Uterus (tissue), 4 donors: ENCODE measurements around the gene UNC13B. TPM values are rescaled to one million over a fixed set of nuclear protein-coding genes. Genes with fewer than 3 reads are reported as not detected.

Experiments used
- DNase-seq, 2 donors: peaks; one replicate each; pipeline ENCODE4 v3.0.0-alpha.2; 2019 to 2020
- H3K27ac ChIP-seq, 2 donors: fragments of 200-600 bp; sonication (generic); 1 replicate in 1 of 2; 2 replicates in 1 of 2; pipeline ENCODE4 v1.5.1; 2016 to 2018
- H3K27me3 ChIP-seq, 2 donors: fragments of 200-600 bp; sonication (generic); one replicate each; pipeline ENCODE4 v1.5.1; 2018 to 2019; ENCODE audit warnings: control low read depth in 1 of 2
- H3K36me3 ChIP-seq, 2 donors: fragments of 200-600 bp; sonication (generic); one replicate each; pipeline ENCODE4 v1.5.1; 2019; ENCODE audit warnings: control low read depth in 1 of 2
- H3K4me1 ChIP-seq, 2 donors: fragments of 200-600 bp; sonication (generic); one replicate each; pipeline ENCODE4 v1.5.1; 2018 to 2019; ENCODE audit warnings: control low read depth in 1 of 2
- H3K4me3 ChIP-seq, 2 donors: fragments of 200-600 bp; sonication (generic); 1 replicate in 1 of 2; 2 replicates in 1 of 2; pipeline ENCODE4 v1.5.1; 2018 to 2019; ENCODE audit warnings: mild to moderate bottlenecking in 1 of 2
- H3K9me3 ChIP-seq, 2 donors: fragments of 200-600 bp; sonication (generic); one replicate each; pipeline ENCODE4 v1.5.1; 2019; ENCODE audit warnings: control low read depth in 1 of 2
- POLR2A ChIP-seq, 2 donors: fragments of 450-650 bp; IDR thresholded peaks; one replicate each; pipeline ENCODE4 v1.6.1; 2016; ENCODE audit warnings: antibody characterized with exemption in 2 of 2, mild to moderate bottlenecking in 1 of 2, moderate library complexity in 1 of 2
- intact Hi-C: fragments of 100-400 bp; cut with DNase I; formaldehyde crosslinking; loops from one replicate; pipeline ENCODE4 v1.15.1; 2023; ENCODE audit warnings: low total_unique reads
- total RNA-seq, 4 donors: library from RNA; depleted of rRNA in 3 of 4; stranded (reverse); fragments of >200 nt in 3 of 4; gene quantifications; one replicate each; pipeline versions ENCODE4 v1.1.0 to v1.2.4, GENCODE V29; 2014 to 2023
- TF ChIP-seq, protein P1 (sequence below), 4 experiments: fragments of 200-600 bp in 2 of 4; fragments of 450-650 bp in 2 of 4; sonication (generic) in 2 of 4; IDR thresholded peaks; one replicate each; pipeline ENCODE4 v1.5.1; 2016 to 2019; ENCODE audit warnings: antibody characterized with exemption in 4 of 4, mild to moderate bottlenecking in 2 of 4, moderate library complexity in 1 of 4
- donor health status: DM: yes; HTN: yes; CAD: no.

The UNC13B gene
- total RNA-seq, 4 donors from 2014 or later: 11.2 to 37.1 (median 14.6) TPM

GRCh38 chr9:35226651-35227050, 64.8 kb downstream of the UNC13B start:
- H3K9me3 ChIP-seq: no peaks in the 10 kb centered on the region
- H3K4me1 ChIP-seq: no peaks in the 10 kb centered on the region
- H3K27ac ChIP-seq: no peak overlapping the region
- no peak for TF ChIP-seq POLR2A (IDR thresholded peaks at IDR 0.05)
- TF ChIP-seq, protein P1, sequence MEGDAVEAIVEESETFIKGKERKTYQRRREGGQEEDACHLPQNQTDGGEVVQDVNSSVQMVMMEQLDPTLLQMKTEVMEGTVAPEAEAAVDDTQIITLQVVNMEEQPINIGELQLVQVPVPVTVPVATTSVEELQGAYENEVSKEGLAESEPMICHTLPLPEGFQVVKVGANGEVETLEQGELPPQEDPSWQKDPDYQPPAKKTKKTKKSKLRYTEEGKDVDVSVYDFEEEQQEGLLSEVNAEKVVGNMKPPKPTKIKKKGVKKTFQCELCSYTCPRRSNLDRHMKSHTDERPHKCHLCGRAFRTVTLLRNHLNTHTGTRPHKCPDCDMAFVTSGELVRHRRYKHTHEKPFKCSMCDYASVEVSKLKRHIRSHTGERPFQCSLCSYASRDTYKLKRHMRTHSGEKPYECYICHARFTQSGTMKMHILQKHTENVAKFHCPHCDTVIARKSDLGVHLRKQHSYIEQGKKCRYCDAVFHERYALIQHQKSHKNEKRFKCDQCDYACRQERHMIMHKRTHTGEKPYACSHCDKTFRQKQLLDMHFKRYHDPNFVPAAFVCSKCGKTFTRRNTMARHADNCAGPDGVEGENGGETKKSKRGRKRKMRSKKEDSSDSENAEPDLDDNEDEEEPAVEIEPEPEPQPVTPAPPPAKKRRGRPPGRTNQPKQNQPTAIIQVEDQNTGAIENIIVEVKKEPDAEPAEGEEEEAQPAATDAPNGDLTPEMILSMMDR (IDR thresholded peaks at IDR 0.05): no peak
- no peaks in the 10 kb centered on the region for H3K27me3 ChIP-seq
- DNase-seq: no peak
- H3K36me3 ChIP-seq: no peaks in the 10 kb centered on the region
- H3K4me3 ChIP-seq: no peak overlapping the region
- intact Hi-C loops: no loop called here

- intact Hi-C loops: no loop called here
- TF ChIP-seq, protein P1 (IDR thresholded peaks at IDR 0.05): no peak
Measured at GRCh38 chr9:35227284-35227683, 65.5 kb downstream of the UNC13B start.

GRCh38 chr9:35229066-35229778, 67.4 kb downstream of the UNC13B start:
- Histone ChIP-seq H3K9me3 (no peaks in the 10 kb centered on the region), H3K4me1 (no peaks in the 10 kb centered on the region), H3K36me3 (no peaks in the 10 kb centered on the region), H3K27ac (no peak overlapping the region), H3K27me3 (no peaks in the 10 kb centered on the region), H3K4me3 (no peak overlapping the region)
- no peak for DNase-seq
- intact Hi-C loops: no loop called here
- TF ChIP-seq POLR2A (IDR thresholded peaks at IDR 0.05): no peak
- TF ChIP-seq, protein P1 (IDR thresholded peaks at IDR 0.05): no peak

More at GRCh38 chr9:35227284-35227683, 65.5 kb downstream of the UNC13B start:
- no peak for DNase-seq
- H3K9me3 ChIP-seq: no peaks in the 10 kb centered on the region
- no peaks in the 10 kb centered on the region for H3K4me1 ChIP-seq
- no peak overlapping the region for H3K4me3 ChIP-seq
- no peak overlapping the region for H3K27ac ChIP-seq
- no peaks in the 10 kb centered on the region for H3K27me3 ChIP-seq
- no peaks in the 10 kb centered on the region for H3K36me3 ChIP-seq

DNA sequence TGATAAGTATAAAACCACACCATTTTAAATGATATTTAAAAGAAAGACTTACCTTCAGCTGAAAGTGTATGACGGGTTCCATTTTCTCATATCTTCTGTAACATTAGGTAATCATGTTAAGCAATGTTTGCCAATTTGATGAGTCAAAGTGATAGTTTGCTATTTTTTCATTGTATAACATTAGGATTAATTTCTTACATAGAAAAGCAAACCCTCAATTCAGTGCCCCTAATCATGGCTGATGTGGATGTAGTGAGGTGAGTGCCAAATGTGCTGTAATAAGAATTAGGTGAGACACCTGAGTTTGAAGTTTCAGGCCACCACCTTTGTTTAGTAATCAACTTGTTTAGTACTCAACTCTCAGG, 68.0 kb downstream of the UNC13B start:
- no peak for DNase-seq
- Histone ChIP-seq H3K4me1 (no peaks in the 10 kb centered on the region), H3K9me3 (no peaks in the 10 kb centered on the region), H3K27ac (no peak overlapping the region), H3K4me3 (no peak overlapping the region), H3K36me3 (no peaks in the 10 kb centered on the region), H3K27me3 (no peaks in the 10 kb centered on the region)
- intact Hi-C loops: no loop called here
- TF ChIP-seq, protein P1 (IDR thresholded peaks at IDR 0.05): no peak
- no peak for TF ChIP-seq POLR2A (IDR thresholded peaks at IDR 0.05)

DNA sequence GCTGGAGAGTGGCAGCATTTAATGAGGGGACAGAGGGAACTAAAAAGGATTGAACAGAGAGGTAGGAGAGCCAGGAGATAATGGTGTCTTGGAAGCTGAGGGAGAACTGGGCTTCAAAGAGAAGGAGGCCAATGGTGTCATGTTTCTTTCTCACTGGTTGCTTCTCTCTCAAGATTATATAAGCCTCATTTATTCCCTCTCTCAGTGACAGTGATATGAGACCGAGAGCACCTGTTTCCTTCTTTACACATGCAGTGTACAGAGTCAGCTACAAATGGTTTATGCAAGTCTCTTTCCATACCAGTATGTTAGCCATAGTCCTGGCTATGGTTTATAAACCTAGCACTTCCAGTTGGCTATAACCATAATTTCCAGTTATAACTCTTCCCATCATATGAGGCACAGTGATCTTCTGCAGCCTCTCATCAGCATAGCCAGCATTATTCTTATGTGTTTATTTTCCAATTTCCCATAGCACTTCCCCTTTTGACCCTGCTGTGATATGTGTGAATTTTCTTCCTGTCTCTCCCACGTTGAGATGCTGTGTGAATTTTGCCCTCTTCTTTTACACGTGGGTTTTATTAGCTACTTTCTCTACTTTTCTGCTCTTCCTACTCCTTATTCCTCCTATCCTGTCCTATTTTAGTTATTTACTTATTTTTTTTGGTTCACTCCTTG, 71.2 kb downstream of the UNC13B start:
- no peak overlapping the region for H3K27ac ChIP-seq
- H3K4me3 ChIP-seq: no peak overlapping the region
- H3K36me3 ChIP-seq: no peaks in the 10 kb centered on the region
- no peaks in the 10 kb centered on the region for H3K9me3 ChIP-seq
- no peaks in the 10 kb centered on the region for H3K27me3 ChIP-seq
- TF ChIP-seq, protein P1 (IDR thresholded peaks at IDR 0.05): no peak
- no peak for TF ChIP-seq POLR2A (IDR thresholded peaks at IDR 0.05)
- no peaks in the 10 kb centered on the region for H3K4me1 ChIP-seq
- no peak for DNase-seq
- intact Hi-C loops: no loop called here
